Chondrocyte (in vitro differentiated cells): ENCODE measurements around the gene C1S. TPM values are rescaled to one million over a fixed set of nuclear protein-coding genes. Genes with fewer than 3 reads are reported as not detected.

Experiments used
- DNase-seq: peaks from one replicate; pipeline ENCODE4 v3.0.0; 2021; ENCODE audit warnings: mixed read lengths, low spot score
- H3K27ac Mint-ChIP-seq: one replicate; pipeline ENCODE4 v1.8.0; 2021; ENCODE audit warnings: mild to moderate bottlenecking, moderate library complexity, mixed read lengths; ENCODE audit not compliant: unreplicated experiment
- H3K27me3 Mint-ChIP-seq: 2 replicates; pipeline ENCODE4 v1.8.0; 2021; ENCODE audit warnings: low read depth, mixed read lengths
- H3K36me3 Mint-ChIP-seq: 2 replicates; pipeline ENCODE4 v1.8.0; 2021; ENCODE audit warnings: low read depth, mixed read lengths
- H3K4me1 Mint-ChIP-seq: 2 replicates; pipeline ENCODE4 v1.8.0; 2021; ENCODE audit warnings: low read depth, mild to moderate bottlenecking, mixed read lengths
- H3K4me3 Mint-ChIP-seq: one replicate; pipeline ENCODE4 v1.8.0; 2021; ENCODE audit warnings: mild to moderate bottlenecking, moderate library complexity, mixed read lengths; ENCODE audit not compliant: unreplicated experiment
- H3K9me3 Mint-ChIP-seq: 2 replicates; pipeline ENCODE4 v1.8.0; 2021; ENCODE audit warnings: low read depth, mixed read lengths
- total RNA-seq: library from RNA; stranded (reverse); gene quantifications from 3 replicates; pipeline ENCODE4 v1.2.1, GENCODE V29; 2021
- TF ChIP-seq, protein P1 (sequence below): fragments of 200-600 bp; sonication (generic); IDR thresholded peaks from 2 replicates; pipeline ENCODE4 v1.5.0; 2021; ENCODE audit warnings: antibody characterized with exemption, mild to moderate bottlenecking, moderate library complexity

Gene C1S
- total RNA-seq, 1 donor from 2014 or later = 20.8 TPM

GRCh38 chr12:7091660-7092228 lies 31.2 kb downstream of the C1S start:
- H3K4me1 Mint-ChIP-seq = peaks cover 13% of the 10 kb centered on the region
- H3K27ac Mint-ChIP-seq = peak overlapping the region; percentile 18
- DNase-seq = no peak
- H3K27me3 Mint-ChIP-seq = peaks cover 3% of the 10 kb centered on the region
- TF ChIP-seq, protein P1, sequence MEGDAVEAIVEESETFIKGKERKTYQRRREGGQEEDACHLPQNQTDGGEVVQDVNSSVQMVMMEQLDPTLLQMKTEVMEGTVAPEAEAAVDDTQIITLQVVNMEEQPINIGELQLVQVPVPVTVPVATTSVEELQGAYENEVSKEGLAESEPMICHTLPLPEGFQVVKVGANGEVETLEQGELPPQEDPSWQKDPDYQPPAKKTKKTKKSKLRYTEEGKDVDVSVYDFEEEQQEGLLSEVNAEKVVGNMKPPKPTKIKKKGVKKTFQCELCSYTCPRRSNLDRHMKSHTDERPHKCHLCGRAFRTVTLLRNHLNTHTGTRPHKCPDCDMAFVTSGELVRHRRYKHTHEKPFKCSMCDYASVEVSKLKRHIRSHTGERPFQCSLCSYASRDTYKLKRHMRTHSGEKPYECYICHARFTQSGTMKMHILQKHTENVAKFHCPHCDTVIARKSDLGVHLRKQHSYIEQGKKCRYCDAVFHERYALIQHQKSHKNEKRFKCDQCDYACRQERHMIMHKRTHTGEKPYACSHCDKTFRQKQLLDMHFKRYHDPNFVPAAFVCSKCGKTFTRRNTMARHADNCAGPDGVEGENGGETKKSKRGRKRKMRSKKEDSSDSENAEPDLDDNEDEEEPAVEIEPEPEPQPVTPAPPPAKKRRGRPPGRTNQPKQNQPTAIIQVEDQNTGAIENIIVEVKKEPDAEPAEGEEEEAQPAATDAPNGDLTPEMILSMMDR = no peak
- H3K4me3 Mint-ChIP-seq = peak overlapping the region; percentile 64
- no peaks in the 10 kb centered on the region for H3K9me3 Mint-ChIP-seq
- peaks cover 3% of the 10 kb centered on the region for H3K36me3 Mint-ChIP-seq

- Mint-ChIP-seq H3K9me3 (no peaks in the 10 kb centered on the region), H3K4me3 (peak within 1 kb of the TSS; percentile 64), H3K36me3 (peaks cover 3% of the 10 kb centered on the region), H3K27me3 (peaks cover 3% of the 10 kb centered on the region), H3K27ac (peak within 1 kb of the TSS; percentile 27), H3K4me1 (peaks cover 13% of the 10 kb centered on the region)
- DNase-seq = no peak
- TF ChIP-seq, protein P1 = peak; percentile 98
Observed at GRCh38 chr12:7092229-7092985, 31.9 kb downstream of the C1S start, which contains the start of gene C1R. Gene C1R (minus strand): TSS chr12:7092445. CDS start chr12:7092388, 57 bp downstream.

DNA sequence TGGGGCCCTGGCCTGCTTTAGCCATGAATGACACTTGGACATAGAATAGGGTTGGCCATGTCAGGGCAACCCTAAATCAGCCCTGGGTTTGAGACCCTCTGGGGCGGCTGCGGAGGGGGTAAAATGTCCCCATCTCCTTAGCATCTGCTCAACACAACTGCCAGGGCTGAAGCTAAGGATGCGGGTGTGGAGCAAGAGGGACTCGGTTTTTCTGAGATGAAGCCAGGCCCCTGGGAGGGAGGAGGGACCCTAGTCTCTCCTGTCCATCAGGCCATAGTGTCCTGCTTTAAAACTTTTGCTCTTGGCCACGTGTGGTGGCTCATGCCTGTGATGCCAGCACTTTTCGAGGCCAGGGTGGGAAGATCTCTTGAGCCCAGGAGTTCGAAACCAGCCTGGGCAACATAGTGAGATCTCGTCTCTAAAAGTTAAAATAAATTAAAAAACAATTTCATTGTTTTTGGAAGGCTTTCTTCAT lies 32.5 kb downstream of the C1S start:
- no peaks in the 10 kb centered on the region for H3K9me3 Mint-ChIP-seq
- TF ChIP-seq, protein P1 = no peak
- peak overlapping the region; percentile 27 for H3K27ac Mint-ChIP-seq
- peaks cover 3% of the 10 kb centered on the region for H3K36me3 Mint-ChIP-seq
- no peak overlapping the region for H3K4me3 Mint-ChIP-seq
- H3K27me3 Mint-ChIP-seq = peaks cover 3% of the 10 kb centered on the region
- no peak for DNase-seq
- peaks cover 13% of the 10 kb centered on the region for H3K4me1 Mint-ChIP-seq

DNA sequence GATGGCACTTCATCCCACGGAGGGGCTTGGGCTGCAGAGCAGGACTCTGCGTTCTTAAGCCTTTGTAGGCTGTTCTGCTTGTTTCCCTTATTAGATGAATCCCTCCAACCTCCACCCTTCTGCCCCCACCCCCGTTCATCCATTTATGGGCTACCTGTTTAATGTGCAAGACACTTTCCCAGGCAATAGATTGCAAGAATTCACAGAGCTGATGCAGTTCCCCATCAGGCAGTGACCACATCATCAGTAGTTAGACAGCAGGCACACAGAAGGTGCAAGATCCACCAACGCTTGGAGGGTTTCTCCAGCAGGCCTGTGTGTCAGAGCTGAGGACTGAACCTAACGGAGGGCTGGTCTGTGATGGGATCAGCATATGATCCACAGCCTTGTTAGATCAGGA lies 33.0 kb downstream of the C1S start:
- Mint-ChIP-seq H3K36me3 (peaks cover 5% of the 10 kb centered on the region), H3K27me3 (peaks cover 3% of the 10 kb centered on the region), H3K4me1 (peaks cover 13% of the 10 kb centered on the region)

DNA sequence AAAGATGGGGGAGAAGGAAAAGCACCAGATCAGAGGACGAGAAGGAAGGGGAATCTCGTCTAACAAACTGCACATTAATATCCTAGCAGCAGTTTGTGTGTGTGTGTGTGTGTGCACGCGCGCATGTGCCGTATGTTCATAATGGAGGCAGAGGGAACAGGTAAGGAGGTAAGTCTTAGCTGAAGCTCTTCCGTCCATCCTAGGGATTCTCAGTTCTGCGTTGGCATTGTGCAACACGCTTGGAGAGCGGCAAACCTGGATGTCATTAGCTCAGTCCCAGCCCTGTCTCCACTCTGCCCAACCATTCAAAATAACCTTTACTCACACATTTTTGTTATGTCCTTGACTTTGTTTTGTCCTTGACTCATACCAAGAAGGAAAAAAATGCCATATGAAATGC lies 33.4 kb downstream of the C1S start:
- TF ChIP-seq, protein P1 = no peak
- Mint-ChIP-seq H3K4me3 (no peak overlapping the region), H3K36me3 (peaks cover 5% of the 10 kb centered on the region)

More for the DNA sequence above, 33.0 kb downstream of the C1S start:
- Mint-ChIP-seq H3K9me3 (no peaks in the 10 kb centered on the region), H3K27ac (no peak overlapping the region), H3K4me3 (no peak overlapping the region)
- no peak for DNase-seq
- TF ChIP-seq, protein P1 = no peak

More for the DNA sequence above, 33.4 kb downstream of the C1S start:
- Mint-ChIP-seq H3K27me3 (peaks cover 3% of the 10 kb centered on the region), H3K4me1 (peaks cover 13% of the 10 kb centered on the region), H3K27ac (no peak overlapping the region), H3K9me3 (no peaks in the 10 kb centered on the region)
- no peak for DNase-seq
